Measurements from ENCODE around the gene NCS1. TPM values are rescaled to one million over a fixed set of nuclear protein-coding genes. Genes with fewer than 3 reads are reported as not detected.

The NCS1 gene
- total RNA-seq, 1 donor from 2014 or later: 59.7 TPM

GRCh38 chr9:130212543-130213297, 40.5 kb downstream of the NCS1 start:
- DNase-seq (ENCODE audit: low read depth): no peak

DNA sequence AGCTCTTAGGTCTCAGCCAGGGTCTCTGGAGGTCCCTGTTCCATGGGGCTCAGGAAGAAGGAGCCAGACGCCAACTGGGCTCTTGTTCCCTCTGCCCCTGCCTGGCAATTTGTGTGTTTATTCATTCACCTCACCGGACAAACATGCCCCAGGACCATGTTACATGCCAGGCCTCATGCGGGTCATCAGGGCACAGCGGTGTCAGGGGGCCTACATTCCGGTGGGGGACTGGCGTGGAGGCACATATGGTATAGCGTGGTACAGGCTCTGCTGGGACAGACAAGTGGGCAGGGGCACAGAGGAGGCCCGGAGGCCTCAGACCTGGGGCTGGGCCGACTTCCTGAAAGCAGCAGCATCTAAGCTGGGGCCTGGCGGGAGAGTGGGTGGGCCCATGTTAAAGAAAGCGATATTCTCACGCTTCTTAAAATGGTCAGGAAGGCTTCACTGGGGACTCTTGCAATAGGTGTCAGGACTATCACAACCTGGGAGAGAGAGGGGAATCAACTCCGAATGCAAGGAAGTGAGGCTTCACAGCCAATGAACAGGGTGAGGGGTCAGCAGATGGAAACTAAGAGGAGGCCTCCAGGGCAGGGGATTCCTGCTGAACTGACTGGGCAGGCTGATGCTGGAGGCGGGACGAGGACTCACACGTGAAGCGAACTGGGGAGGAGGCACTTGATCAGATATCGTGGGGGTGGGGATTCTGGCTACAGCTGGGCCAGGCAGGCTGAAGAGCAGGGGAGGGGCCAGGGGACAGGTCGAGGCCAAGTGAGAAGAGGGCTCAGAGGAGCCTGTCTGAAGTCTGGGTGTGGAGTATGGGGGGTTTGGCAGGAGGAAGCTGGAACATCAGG, 41.9 kb downstream of the NCS1 start:
- DNase-seq (ENCODE audit: low read depth): no peak

DNA sequence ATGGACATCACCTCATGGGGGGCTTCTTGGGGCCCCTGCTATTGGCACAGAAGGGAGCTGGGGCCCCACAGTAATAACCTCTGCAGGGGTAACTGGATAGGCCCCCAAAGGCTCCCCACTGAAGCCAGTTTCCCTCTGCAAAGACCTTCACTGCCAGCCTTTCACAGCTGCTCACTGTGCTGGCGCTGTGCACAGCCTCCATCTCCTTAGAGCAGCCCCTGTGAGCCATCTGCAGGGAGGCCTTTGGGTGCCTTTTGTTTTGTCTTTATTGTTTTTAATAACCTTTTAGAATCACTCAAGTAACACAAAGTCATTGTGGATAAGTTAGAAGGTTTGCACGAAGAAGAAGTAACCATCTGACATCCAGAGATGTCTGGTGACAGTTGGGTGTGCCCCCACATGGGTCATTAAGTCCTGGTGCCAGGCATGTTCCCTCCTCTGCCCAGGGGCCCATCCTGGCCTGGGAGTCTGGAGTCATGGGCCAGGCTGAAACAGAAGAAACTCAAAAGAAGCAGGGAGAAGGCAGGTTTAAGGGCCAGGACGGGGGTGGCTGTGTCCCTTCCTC, 42.7 kb downstream of the NCS1 start:
- DNase-seq (ENCODE audit: low read depth): peak; percentile 69

DNA sequence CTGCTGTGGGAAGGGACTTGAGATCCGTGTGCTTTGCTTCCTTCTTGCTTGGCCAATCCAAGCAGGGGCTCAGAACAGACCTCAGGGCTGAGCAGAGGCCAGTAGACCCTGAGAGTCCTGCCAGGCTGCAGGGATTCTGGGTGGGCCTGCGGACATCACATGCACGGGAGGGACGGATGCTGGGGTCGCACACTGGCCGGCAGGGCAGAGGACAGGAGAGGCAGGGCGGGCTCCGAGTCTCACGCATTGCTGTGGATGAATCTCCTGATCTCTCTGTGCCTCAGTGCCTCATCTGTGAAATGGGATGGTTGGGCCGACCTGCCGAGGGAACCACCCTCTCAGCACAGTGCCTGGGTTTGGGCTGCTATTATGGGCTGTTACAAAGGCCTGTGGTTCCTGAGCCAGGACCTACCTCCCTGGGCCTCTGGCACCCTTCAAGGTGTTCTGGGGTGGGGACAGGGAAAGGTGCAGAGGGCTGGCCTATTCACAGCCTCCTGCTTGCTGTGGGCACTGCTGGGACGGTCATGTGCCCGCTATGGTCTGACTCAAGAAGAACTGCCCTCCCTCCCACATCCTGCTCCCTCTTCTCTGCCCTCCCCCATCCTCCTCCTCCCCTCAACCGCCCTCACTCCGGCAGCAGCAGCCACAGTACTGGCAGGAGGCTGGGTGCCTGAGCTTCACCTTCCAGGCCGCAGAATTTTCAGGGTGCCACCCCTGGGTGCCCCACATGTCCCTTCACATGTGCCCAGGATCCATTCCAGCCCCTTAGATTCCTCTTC, 43.3 kb downstream of the NCS1 start:
- DNase-seq (ENCODE audit: low read depth): peak; percentile 33

GRCh38 chr9:130217838-130218237, 45.6 kb downstream of the NCS1 start:
- no peak for DNase-seq (ENCODE audit: low read depth)

DNA sequence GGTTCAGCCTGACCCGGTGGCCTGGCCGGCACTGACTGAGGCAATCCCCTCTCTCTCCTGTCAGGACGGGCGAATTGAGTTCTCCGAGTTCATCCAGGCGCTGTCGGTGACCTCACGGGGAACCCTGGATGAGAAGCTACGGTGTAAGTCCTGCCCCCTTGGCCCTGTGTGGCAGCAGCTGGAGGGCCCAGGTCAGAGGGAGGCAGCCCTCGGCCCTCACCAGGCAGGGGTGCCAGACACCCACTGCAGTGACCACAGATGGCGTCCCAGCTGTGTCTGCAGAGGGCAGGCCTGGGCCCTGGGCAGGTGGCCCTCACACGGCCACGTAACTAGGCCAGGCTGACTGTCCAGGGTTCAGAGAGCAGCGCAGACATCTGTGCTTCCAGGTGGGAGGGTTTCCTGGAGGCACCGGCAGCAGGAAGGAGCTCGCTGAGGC, 47.5 kb downstream of the NCS1 start:
- DNase-seq (ENCODE audit: low read depth): no peak

GRCh38 chr9:130220352-130220751, 48.1 kb downstream of the NCS1 start:
- no peak for DNase-seq (ENCODE audit: low read depth)

DNA sequence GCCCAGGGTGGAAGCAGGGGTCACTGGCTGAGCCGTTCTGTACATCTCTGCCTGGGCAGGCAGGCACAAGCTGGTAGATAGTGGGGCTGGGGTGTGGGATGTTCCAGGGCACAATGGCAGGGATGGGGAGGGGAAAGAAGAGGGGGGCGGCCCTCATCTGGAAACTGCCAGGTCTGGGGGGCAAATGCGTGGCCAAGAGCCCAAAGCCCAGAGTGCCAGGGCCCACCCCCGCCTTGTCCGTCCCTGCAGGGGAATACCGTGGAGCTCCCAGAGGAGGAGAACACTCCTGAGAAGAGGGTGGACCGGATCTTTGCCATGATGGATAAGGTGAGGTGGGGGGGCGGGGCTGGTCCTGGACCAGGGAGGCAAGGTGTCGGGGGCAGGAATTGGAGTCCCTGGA, 50.6 kb downstream of the NCS1 start:
- no peak for DNase-seq (ENCODE audit: low read depth)

GRCh38 chr9:130225071-130225470, 52.9 kb downstream of the NCS1 start:
- DNase-seq (ENCODE audit: low read depth): no peak

DNA sequence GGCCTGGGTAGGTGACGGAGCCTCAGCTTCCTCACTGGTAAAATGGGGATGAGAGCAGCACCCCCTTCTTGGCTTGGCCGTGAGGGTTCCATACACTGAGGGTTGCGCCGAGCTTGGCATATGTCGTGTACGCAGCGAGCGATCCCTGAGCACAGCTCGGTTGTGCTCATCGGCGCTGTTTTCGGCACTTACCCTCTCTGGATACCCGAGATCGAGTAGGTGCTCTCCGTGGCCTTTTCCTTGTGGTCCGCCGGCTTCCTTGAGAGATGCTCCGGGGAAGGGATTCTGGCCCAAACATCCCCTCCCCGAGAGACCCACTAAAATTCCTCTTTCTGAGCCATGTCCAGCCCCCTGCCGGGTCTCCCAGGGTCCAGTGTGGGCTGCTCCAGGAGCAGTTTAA, 53.4 kb downstream of the NCS1 start:
- DNase-seq (ENCODE audit: low read depth): no peak

- no peak for DNase-seq (ENCODE audit: low read depth)
These were observed 53.9 kb downstream of the NCS1 start for GRCh38 chr9:130226112-130226511.

DNA sequence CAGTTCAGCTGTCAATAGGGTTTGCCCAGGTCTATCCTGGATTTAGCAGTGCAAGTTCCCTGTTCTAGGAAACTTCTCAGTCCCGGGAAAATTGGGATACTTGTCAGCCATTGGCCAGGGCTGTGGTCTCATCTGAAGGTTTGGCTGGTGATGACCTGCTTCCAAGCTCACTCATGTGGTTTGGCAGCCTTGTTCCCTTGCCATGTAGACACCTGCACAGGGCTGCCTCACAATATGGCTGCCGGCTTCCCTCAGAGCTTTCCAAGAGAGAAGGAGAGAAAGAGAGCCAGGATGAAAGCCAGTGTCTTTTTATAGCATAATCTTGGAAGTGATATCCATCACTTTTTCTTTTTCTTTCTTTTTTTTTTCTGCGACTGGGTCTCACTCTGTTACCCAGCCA, 55.6 kb downstream of the NCS1 start:
- DNase-seq (ENCODE audit: low read depth): no peak

DNA sequence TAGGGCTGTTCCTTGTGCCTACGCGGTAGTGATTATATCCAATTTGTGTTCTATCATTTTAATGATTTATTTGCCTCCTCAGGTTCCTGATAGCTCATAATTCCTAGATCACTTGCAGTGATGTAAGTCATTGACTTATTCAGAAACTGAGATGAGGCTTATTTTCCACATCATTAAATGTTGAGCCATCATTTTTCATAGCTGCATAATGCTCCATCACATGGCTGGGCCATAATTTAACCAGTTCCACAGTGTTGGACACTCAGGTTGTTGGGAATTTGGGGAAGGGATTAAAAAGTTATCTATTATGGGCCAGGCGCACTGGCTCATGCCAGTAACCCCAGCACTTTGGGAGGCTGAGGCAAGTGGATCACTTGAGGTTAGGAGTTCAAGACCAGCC, 57.6 kb downstream of the NCS1 start:
- no peak for DNase-seq (ENCODE audit: low read depth)

GRCh38 chr9:130230631-130231030, 58.4 kb downstream of the NCS1 start:
- no peak for DNase-seq (ENCODE audit: low read depth)

DNA sequence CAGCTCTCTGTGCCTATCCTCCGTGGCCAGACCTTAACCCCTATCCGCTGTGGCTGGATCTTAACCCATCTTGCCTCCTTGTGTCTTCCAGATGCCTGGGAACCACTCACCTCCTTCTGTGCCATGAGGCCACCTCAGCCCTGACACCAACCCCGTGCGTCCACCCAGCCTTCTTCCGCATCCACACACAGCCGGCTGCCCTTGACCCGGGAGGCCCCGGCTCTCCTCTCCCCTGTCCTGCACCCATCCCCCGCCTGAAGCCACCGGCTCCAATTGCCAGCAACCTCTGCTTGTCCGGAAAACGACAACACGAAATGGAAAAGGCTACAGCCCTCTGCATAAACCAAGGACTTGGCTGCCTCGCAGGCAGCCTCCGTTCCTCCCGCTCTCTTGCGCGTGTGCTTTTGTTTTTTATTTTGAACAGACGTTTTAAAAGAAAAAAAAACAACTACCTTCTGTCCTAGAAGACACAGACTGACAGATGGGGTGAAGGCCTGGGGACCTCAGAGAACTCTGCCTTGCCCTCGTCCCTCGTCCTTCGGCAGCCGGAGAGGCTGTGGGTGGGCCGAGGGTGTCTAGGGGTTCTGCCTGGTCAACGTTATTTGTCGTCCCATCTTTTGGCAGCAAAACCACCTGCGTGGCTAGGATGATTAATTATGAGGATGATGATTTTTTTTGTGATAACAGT, 60.8 kb downstream of the NCS1 start:
- DNase-seq (ENCODE audit: low read depth): no peak

DNA sequence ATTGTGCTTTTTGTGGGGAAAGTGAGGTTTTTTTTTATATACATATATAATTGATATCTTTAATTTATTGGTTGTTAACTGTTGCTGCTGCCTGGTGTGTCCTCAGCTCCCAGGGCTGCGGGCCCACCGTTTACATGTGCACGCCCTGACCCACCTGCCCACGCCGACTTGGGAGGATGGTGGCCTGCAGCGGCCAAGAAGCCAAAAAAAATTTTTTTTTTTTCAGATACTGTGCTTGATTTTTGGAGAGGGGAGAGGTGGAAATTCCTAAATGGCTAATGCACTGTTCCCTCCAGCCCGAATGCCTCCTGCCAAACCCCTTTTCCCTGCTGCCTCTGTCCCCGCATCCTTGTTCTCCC, 61.4 kb downstream of the NCS1 start:
- DNase-seq (ENCODE audit: low read depth): no peak

GRCh38 chr9:130234340-130235260, 62.4 kb downstream of the NCS1 start:
- DNase-seq (ENCODE audit: low read depth): peak; percentile 36

DNA sequence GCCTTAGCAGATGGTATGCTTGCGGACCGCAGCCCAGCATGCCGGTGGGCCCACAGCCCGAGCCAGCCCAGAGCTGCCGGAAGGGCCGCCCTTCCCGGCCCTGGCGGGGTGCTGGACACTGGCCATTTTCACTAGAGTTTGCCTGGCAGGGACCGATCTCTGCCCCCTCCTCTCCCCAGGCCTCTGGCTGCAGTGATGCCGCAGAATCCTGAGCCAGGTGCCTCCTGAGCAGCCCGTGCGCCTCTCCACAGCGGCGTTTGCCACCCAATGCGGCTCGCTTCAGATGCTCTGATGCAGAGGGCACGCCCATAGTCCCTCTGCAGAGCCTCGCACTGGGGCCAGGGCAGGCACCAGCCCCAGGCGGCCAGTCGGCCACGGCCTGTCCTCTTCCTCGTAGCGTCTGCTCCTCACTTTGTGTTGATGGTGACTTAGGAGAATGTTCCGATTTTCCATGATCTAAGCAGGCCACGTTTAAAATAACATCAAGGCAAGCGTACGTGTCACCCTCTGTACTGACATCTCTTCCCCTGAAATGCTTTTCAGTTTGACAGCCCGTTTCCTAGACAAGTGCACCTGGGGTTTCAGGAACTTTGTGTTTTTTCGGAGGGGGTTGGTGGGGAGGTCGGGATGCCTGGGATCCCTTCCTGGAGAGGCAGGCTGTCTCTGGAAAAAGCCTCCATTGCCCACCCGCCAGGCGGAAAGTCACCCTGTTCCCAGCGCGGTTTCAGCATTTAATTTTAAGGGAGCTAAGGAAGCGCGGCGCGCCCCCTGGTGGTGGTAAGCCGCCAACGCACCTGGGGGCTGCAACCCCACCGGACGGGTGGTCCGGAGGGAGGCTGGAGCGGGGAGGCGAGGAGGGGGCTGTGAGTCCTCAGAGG, 63.6 kb downstream of the NCS1 start:
- DNase-seq (ENCODE audit: low read depth): peak; percentile 57

Measured in myocyte (in vitro differentiated cells).